GM12878 (cell line): ENCODE results near the gene NDST4. TPM values are rescaled to one million over a fixed set of nuclear protein-coding genes. Genes with fewer than 3 reads are reported as not detected.

Source experiments
- ATAC-seq: fragments of 200-7000 bp; cut with Tn5 transposase; 3 replicates; pipeline ENCODE4 v1.9.1; 2020; ENCODE audit warnings: mild to moderate bottlenecking, moderate library complexity
- BruUV-seq: library from RNA; stranded (reverse); fragments of 400-500 nt; replicated peaks from 2 replicates; lab custom pipeline; 2021; lab: Mats Ljungman, UMichigan
- CTCF ChIA-PET: fragments of 300-600 bp; sonication (Branson Sonifier 250); formaldehyde crosslinking; extraction: SDS; loops from one replicate; lab custom pipeline; 2021; ENCODE audit warnings: inconsistent platforms; lab: Yijun Ruan, JAX
- POLR2A ChIA-PET: fragments of 350-600 bp; formaldehyde crosslinking; extraction: SDS; loops from one replicate; lab custom pipeline; 2021; ENCODE audit warnings: inconsistent platforms; lab: Charles Lee
- RAD21 ChIA-PET: fragments of 300-600 bp; sonication (Branson Sonifier 250); formaldehyde crosslinking; loops from one replicate; lab custom pipeline; 2023; ENCODE audit warnings: antibody characterized with exemption; ENCODE audit not compliant: unreplicated experiment; lab: Charles Lee
- SMC1A ChIA-PET: fragments of 300-600 bp; sonication (Branson Sonifier 250); formaldehyde crosslinking; loops from one replicate; lab custom pipeline; 2023; ENCODE audit not compliant: unreplicated experiment, uncharacterized antibody; lab: Charles Lee
- DNase-seq: peaks from one replicate; pipeline ENCODE4 v3.0.0-alpha.2; 2011; ENCODE audit warnings: low read depth, low spot score
- FAIRE-seq: peaks from 3 replicates; lab custom pipeline; 2011; peaks lifted over from hg19 to GRCh38; lab: Jason Lieb, UNC
- H2AFZ ChIP-seq: 2 replicates; pipeline ENCODE4 v1.6.0; 2011; ENCODE audit warnings: low read depth, low read length, control low read depth; ENCODE audit not compliant: control insufficient read depth
- H3K27ac ChIP-seq: 2 replicates; pipeline ENCODE4 v1.5.1; 2011; ENCODE audit warnings: control low read depth; ENCODE audit not compliant: control insufficient read depth, insufficient read depth
- H3K27me3 ChIP-seq, 2 experiments: replicated peaks in 1 of 2; 2 replicates each; pipeline versions ENCODE4 v1.6.0 to v1.6.1; 2011; ENCODE audit warnings: low read length in 1 of 2; ENCODE audit not compliant: control insufficient read depth in 2 of 2, insufficient read depth in 2 of 2
- H3K36me3 ChIP-seq, 2 experiments: 2 replicates each; pipeline ENCODE4 v1.5.1; 2011; ENCODE audit warnings: low read length in 1 of 2; ENCODE audit not compliant: control insufficient read depth in 2 of 2, insufficient read depth in 2 of 2
- H3K4me1 ChIP-seq: 2 replicates; pipeline ENCODE4 v1.6.1; 2011; ENCODE audit warnings: mild to moderate bottlenecking, low read length, moderate library complexity, mixed read lengths; ENCODE audit not compliant: control insufficient read depth, insufficient read depth
- H3K4me2 ChIP-seq: 2 replicates; pipeline ENCODE4 v1.6.0; 2011; ENCODE audit warnings: control low read depth; ENCODE audit not compliant: control insufficient read depth, insufficient read depth
- H3K4me3 ChIP-seq: fragments of 200-600 bp; sonication (generic); 2 replicates; pipeline ENCODE4 v1.5.1; 2016
- H3K79me2 ChIP-seq: 2 replicates; pipeline ENCODE4 v1.6.0; 2011; ENCODE audit warnings: low read length; ENCODE audit not compliant: control insufficient read depth, insufficient read depth
- H3K9ac ChIP-seq: 2 replicates; pipeline ENCODE4 v1.8.0; 2011; ENCODE audit warnings: low read length, control low read depth, mixed read lengths; ENCODE audit not compliant: control insufficient read depth, insufficient read depth
- H3K9me3 ChIP-seq: replicated peaks from 3 replicates; pipeline ENCODE4 v1.5.1; 2011; ENCODE audit warnings: mild to moderate bottlenecking, low read length; ENCODE audit not compliant: control insufficient read depth, insufficient read depth
- H4K20me1 ChIP-seq: 2 replicates; pipeline ENCODE4 v1.6.0; 2011; ENCODE audit not compliant: control insufficient read depth, insufficient read depth
- CTCF ChIP-seq, 3 experiments: IDR thresholded peaks in 2 of 3; conservative IDR thresholded peaks in 1 of 3; 2 replicates each; pipeline ENCODE4 v1.5.1; 2011; ENCODE audit warnings: low read depth in 3 of 3, low read length in 3 of 3, mild to moderate bottlenecking in 3 of 3, control low read depth in 2 of 3, moderate library complexity in 2 of 3, inconsistent platforms in 1 of 3, mixed read lengths in 1 of 3; ENCODE audit not compliant: control insufficient read depth in 2 of 3, insufficient read depth in 1 of 3; ENCODE audit errors: extremely low read depth in 1 of 3
- RAD21 ChIP-seq: IDR thresholded peaks from 2 replicates; pipeline ENCODE4 v1.6.1; 2011; ENCODE audit warnings: mild to moderate bottlenecking, low read depth, low read length, moderate library complexity; ENCODE audit not compliant: insufficient read depth
- SMC3 ChIP-seq: IDR thresholded peaks from 2 replicates; pipeline ENCODE4 v1.6.1; 2011; ENCODE audit warnings: low read length, improper control_type of control experiment, borderline replicate concordance
- SP1 ChIP-seq: IDR thresholded peaks from one replicate; pipeline ENCODE4 v1.6.1; 2011; ENCODE audit warnings: low read depth, low read length
- YY1 ChIP-seq: IDR thresholded peaks from 2 replicates; pipeline ENCODE4 v1.6.1; 2011; ENCODE audit warnings: low read depth, mild to moderate bottlenecking, low read length
- WGBS: methylation state at CpG from one replicate; pipeline ENCODE4 v1.1.6; 2016; ENCODE audit warnings: low lambda C conversion rate; ENCODE audit not compliant: insufficient replicate concordance, insufficient coverage; ENCODE audit errors: missing lambda C conversion rate; 5-methylcytosine and 5-hydroxymethylcytosine counted together
- in situ Hi-C: fragments of 300-500 bp; cut with MboI; formaldehyde crosslinking; loops from 9 replicates; pipeline ENCODE4 v1.14.3; 2018; ENCODE audit warnings: mixed read lengths
- intact Hi-C: fragments of 100-400 bp; cut with micrococcal nuclease; formaldehyde crosslinking; loops from one replicate; pipeline ENCODE4 v1.14.2; 2022; ENCODE audit not compliant: unreplicated experiment
- polyA plus RNA-seq, 11 experiments: library from polyadenylated mRNA; depleted of rRNA in 4 of 11; unstranded in 6 of 11; stranded (reverse) in 5 of 11; fragments of >200 nt; fragmentation: Nextera tagmentation in 4 of 11; fragmentation: Illumina TruSeq in 1 of 11; extraction: Ambion mirVana in 4 of 11; extraction: Trizol in 1 of 11; gene quantifications; 1 replicate in 1 of 11; 2 replicates in 10 of 11; pipeline versions ENCODE4 v1.2.1 to v1.2.3, GENCODE V29; 2011 to 2016; ENCODE audit warnings: inconsistent platforms in 2 of 11, missing spikeins in 2 of 11, low read depth in 1 of 11
- total RNA-seq, 4 experiments: library from RNA; depleted of rRNA in 3 of 4; stranded (reverse); fragments of >200 nt in 3 of 4; fragmentation: Illumina TruSeq in 1 of 4; extraction: Trizol in 1 of 4; gene quantifications; 2 replicates each; pipeline versions ENCODE4 v1.2.1 to v1.2.3, GENCODE V29; 2013 to 2021

Gene NDST4
- total and polyA plus RNA-seq, 10 of the 15 experiments (the other 5 are each of a cell fraction or from before 2014, with no cell fraction given), result 0.04 to 0.11 (median 0.07) TPM; not detected in 6

- ChIA-PET CTCF (interaction anchor here (0.6 to 3.0 kb wide), 28 partner anchors 10 to 1675 kb away, joined by 3 to 36 read pairs (median 4); no protein-coding TSS in a partner anchor), SMC1A (interaction anchor here (0.9 to 2.2 kb wide), 4 partner anchors 11 to 420 kb away, joined by 3 to 9 read pairs (median 5); no protein-coding TSS in a partner anchor), RAD21 (interaction anchor here (0.8 to 1.5 kb wide), 2 partner anchors 420 to 423 kb away, joined by 3 to 5 read pairs; no protein-coding TSS in a partner anchor), POLR2A (no interaction called here)
- WGBS, result 24% methylated on average over 14 of the region's 14 CpGs
- H2AFZ ChIP-seq, result no peak overlapping the region
- in situ Hi-C loops (no loop called here), intact Hi-C loops (loop anchor here (5.0 kb wide), 1 partner anchor 421 kb away; no protein-coding TSS in a partner anchor)
- no peaks in the 10 kb centered on the region for H3K27me3 ChIP-seq
- ATAC-seq (peak; percentile 100), FAIRE-seq (peak; percentile 81), DNase-seq (no peak)
- H3K9me3 ChIP-seq, result no peaks in the 10 kb centered on the region
- no peak for TF ChIP-seq SP1
- peak; percentile 64 for TF ChIP-seq RAD21
- peak; percentile 39; the same call in 1 of the 2 replicates for TF ChIP-seq SMC3
- TF ChIP-seq YY1, result 0 out of 2 replicates have a peak, but pooled peaks have one; percentile 37
- TF ChIP-seq CTCF (IDR thresholded peaks at IDR 0.05 in 2 of 3, conservative IDR thresholded peaks at IDR 0.05 in 1 of 3; ENCODE audit: control insufficient read depth in 2 of 3, extremely low read depth in 1 of 3, insufficient read depth in 1 of 3, low read depth in 3 of 3, low read length in 3 of 3), result peak; percentile 89 to 98 (median 98)
- H3K79me2 ChIP-seq, result no peaks in the 10 kb centered on the region
- H3K9ac ChIP-seq, result no peak overlapping the region
- no peaks in the 10 kb centered on the region for H3K4me1 ChIP-seq
- BruUV-seq, result no TSS peak
- H3K27ac ChIP-seq, result no peak overlapping the region
- H3K4me2 ChIP-seq, result no peak overlapping the region
- no peak overlapping the region for H3K4me3 ChIP-seq
- H3K36me3 ChIP-seq, result no peaks in the 10 kb centered on the region
- no peaks in the 10 kb centered on the region for H4K20me1 ChIP-seq
Observed at GRCh38 chr4:114807759-114808404, 305.5 kb downstream of the NDST4 start.
